GM12891 (cell line): Measurements from ENCODE around the gene SERPINE1.
"Not testable (repeated sequence)": the region's sequence is repeated elsewhere in the genome, so short reads cannot be mapped to it uniquely, and the experiment has no call there.

Source experiments
- DNase-seq: peaks from one replicate; pipeline ENCODE4 v3.0.0; 2011; ENCODE audit warnings: low spot score; ENCODE audit not compliant: insufficient read length
- FAIRE-seq: peaks from 2 replicates; lab custom pipeline; 2011; peaks lifted over from hg19 to GRCh38; lab: Jason Lieb, UNC
- PAX5 ChIP-seq: IDR thresholded peaks from 2 replicates; pipeline ENCODE4 v1.6.1; 2011; ENCODE audit warnings: low read length, moderate library complexity, mild to moderate bottlenecking; ENCODE audit not compliant: insufficient read depth, severe bottlenecking
- POLR2A ChIP-seq: IDR thresholded peaks from 2 replicates; pipeline ENCODE4 v1.6.1; 2011; ENCODE audit warnings: low read depth, low read length, control low read depth
- POLR2AphosphoS5 ChIP-seq: IDR thresholded peaks from 2 replicates; pipeline ENCODE4 v1.6.1; 2011; ENCODE audit warnings: low read depth, low read length, control low read depth
- POU2F2 ChIP-seq: IDR thresholded peaks from 2 replicates; pipeline ENCODE4 v1.6.1; 2011; ENCODE audit warnings: low read depth, mild to moderate bottlenecking, control low read depth, low read length, moderate library complexity
- SPI1 ChIP-seq: IDR thresholded peaks from 2 replicates; pipeline ENCODE4 v1.6.1; 2011; ENCODE audit warnings: low read depth, low read length, control low read depth
- TAF1 ChIP-seq: IDR thresholded peaks from 2 replicates; pipeline ENCODE4 v1.6.1; 2011; ENCODE audit warnings: low read depth, low read length, control low read depth

SERPINE1 gene

GRCh38 chr7:101111261-101111660, 15.6 kb upstream of the SERPINE1 start:
- DNase-seq: no peak
- TF ChIP-seq POU2F2 (no peak), PAX5 (no peak), TAF1 (no peak), POLR2AphosphoS5 (no peak), SPI1 (no peak), POLR2A (no peak)
- FAIRE-seq: no peak

DNA sequence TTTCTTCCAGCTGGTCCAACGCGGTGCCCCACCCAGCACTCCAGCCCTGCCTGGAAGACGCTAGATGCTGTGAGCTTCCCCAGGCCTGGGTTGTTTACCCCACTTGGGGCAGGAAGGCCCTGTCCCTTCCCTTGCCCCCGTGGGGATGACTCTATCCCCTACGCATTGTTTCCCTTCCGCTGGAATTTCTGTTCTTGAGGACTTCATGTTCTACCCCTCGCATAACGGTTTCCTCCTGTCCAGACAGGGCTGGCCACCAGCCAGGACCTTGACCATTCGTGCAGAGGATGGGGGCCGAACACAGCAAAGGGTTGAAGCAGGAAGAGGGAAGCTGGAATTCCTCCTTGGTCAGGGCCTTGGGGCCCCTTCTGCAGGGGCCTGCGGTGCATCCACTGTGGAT, 14.7 kb upstream of the SERPINE1 start:
- TF ChIP-seq POU2F2 (no peak), POLR2A (no peak), SPI1 (no peak), POLR2AphosphoS5 (no peak), PAX5 (no peak), TAF1 (no peak)
- FAIRE-seq (no peak), DNase-seq (no peak)

DNA sequence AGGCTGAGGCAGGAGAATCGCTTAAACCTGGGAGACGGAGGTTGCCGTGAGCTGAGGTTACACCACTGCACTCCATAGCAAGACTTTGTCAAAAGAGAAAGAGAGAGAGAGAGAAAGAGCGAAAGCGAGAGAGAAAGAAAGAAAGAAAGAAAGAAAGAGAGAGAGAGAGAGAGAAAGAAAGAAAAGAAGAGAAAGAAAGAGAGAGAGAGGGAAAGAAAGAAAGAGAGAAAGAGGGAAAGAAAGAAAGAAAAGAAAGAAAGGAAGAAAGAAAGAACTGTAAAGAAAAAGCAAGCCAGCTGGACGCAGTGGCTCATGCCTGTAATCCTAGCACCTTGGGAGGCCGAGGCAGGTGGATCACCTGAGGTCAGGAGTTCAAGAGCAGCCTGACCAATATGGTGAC, 13.8 kb upstream of the SERPINE1 start:
- not testable (repeated sequence) for DNase-seq, FAIRE-seq

- no peak for TF ChIP-seq SPI1
- TF ChIP-seq POLR2AphosphoS5: no peak
- TF ChIP-seq TAF1: no peak
- TF ChIP-seq POLR2A: no peak
- TF ChIP-seq POU2F2: no peak
- TF ChIP-seq PAX5: no peak
- DNase-seq: no peak
- no peak for FAIRE-seq
These were observed 13.1 kb upstream of the SERPINE1 start for GRCh38 chr7:101113836-101114235.

GRCh38 chr7:101114492-101114891, 12.4 kb upstream of the SERPINE1 start:
- no peak for DNase-seq
- TF ChIP-seq PAX5: no peak
- TF ChIP-seq POLR2A: no peak
- TF ChIP-seq TAF1: no peak
- no peak for TF ChIP-seq POLR2AphosphoS5
- TF ChIP-seq SPI1: no peak
- TF ChIP-seq POU2F2: no peak
- no peak for FAIRE-seq

- DNase-seq: no peak
- no peak for FAIRE-seq
- TF ChIP-seq TAF1: no peak
- no peak for TF ChIP-seq POU2F2
- TF ChIP-seq POLR2A: no peak
- no peak for TF ChIP-seq PAX5
- TF ChIP-seq POLR2AphosphoS5: no peak
- TF ChIP-seq SPI1: no peak
These were observed 11.7 kb upstream of the SERPINE1 start for GRCh38 chr7:101115215-101115614.

DNA sequence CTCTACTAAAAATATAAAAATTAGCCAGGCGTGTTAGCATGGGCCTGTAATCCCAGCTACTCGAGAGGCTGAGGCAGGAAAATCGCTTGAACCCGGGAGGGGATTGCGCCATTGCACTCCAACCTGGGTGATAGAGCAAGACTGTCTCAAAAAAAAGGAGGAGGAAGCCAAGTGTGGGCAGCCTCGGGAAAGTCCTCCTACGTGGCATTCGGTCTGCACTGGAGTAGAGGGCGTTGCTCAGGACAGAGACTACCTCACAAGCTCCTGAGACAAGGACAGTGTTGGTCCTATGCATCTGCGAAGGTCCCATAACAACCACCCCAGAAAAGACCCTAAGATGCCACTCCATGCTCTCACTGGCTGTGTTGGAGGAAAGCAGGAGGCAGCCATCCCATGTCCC, 10.0 kb upstream of the SERPINE1 start:
- FAIRE-seq (no peak), DNase-seq (no peak)
- no peak for TF ChIP-seq SPI1
- no peak for TF ChIP-seq POLR2A
- TF ChIP-seq POLR2AphosphoS5: no peak
- no peak for TF ChIP-seq PAX5
- no peak for TF ChIP-seq POU2F2
- TF ChIP-seq TAF1: no peak

DNA sequence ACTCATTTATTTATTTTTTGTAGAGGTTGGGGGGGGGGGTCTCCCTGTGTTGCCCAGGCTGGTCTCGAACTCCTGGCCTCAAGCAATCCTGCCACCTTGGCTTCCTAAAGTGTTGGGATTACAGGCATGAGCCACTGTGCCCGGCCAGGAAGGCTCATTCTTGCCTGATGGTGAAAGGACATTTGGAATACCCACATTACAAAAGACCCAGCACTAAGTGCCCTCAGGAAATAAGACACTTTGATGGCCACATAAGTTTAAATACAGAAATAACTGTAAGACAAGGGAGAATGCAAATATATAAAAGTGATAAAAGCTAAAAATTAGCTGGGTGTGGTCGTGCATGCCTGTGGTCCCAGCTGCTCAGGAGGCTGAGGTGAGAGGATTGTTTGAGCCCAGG, 8.0 kb upstream of the SERPINE1 start:
- no peak for TF ChIP-seq POLR2AphosphoS5
- TF ChIP-seq SPI1: no peak
- TF ChIP-seq POU2F2: no peak
- no peak for TF ChIP-seq TAF1
- no peak for TF ChIP-seq PAX5
- TF ChIP-seq POLR2A: no peak
- DNase-seq (no peak), FAIRE-seq (no peak)

- FAIRE-seq: no peak
- TF ChIP-seq POU2F2: no peak
- no peak for TF ChIP-seq TAF1
- no peak for TF ChIP-seq POLR2AphosphoS5
- no peak for TF ChIP-seq PAX5
- TF ChIP-seq SPI1: no peak
- TF ChIP-seq POLR2A: no peak
- DNase-seq: no peak
These were observed 7.0 kb upstream of the SERPINE1 start for GRCh38 chr7:101119876-101120275.

- TF ChIP-seq POLR2A: no peak
- TF ChIP-seq SPI1: no peak
- no peak for TF ChIP-seq POLR2AphosphoS5
- no peak for TF ChIP-seq POU2F2
- no peak for TF ChIP-seq PAX5
- TF ChIP-seq TAF1: no peak
- DNase-seq: no peak
- no peak for FAIRE-seq
These were observed 6.6 kb upstream of the SERPINE1 start for GRCh38 chr7:101120315-101120714.

DNA sequence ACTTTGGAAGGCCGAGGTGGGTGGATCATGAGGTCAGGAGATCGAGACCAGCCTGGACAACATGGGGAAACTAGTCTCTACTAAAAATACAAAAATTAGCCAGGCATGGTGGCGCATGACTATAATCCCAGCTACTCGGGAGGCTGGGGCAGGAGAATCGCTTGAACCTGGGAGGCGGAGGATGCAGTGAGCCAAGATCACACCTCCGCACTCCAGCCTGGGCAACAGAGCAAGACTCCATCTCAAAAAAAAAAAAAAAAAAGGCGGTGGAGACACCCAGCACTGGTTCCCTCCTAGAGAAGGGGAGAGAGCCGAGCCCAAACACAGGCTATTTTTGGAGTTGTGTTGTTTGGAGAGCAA, 5.3 kb upstream of the SERPINE1 start:
- not testable (repeated sequence) for FAIRE-seq

More for the DNA sequence above, 5.3 kb upstream of the SERPINE1 start:
- not testable (repeated sequence) for DNase-seq
